ENCODE data around the gene RAF1.

GRCh38 chr3:12545473-12545791 lies 118.5 kb downstream of the RAF1 start, which contains the start of gene MKRN2OS:
- TF ChIP-seq TAF1 (IDR thresholded peaks at IDR 0.05; ENCODE audit: borderline replicate concordance, insufficient read depth, low read length) (no peak), REST (IDR thresholded peaks at IDR 0.05; ENCODE audit: insufficient read depth in 1 of 2, low read depth in 2 of 2, low read length in 2 of 2) (no peak)
